HG03442 (cell line): ENCODE data around the gene CELF1.

Source experiments
- ATAC-seq: cut with Tn5 transposase; IDR thresholded peaks from one replicate; pipeline ENCODE4 v1.9.1; 2021; ENCODE audit warnings: mild to moderate bottlenecking, moderate library complexity; ENCODE audit not compliant: unreplicated experiment

Gene CELF1

GRCh38 chr11:47552566-47553405 lies at the start of gene CELF1:
Gene CELF1, minus strand, starts transcription at chr11:47553132. Its CDS starts 53,609 bp downstream, at chr11:47499523.
- peak; percentile 91 for ATAC-seq

GRCh38 chr11:47599902-47600301 lies 47.0 kb upstream of the CELF1 start:
- no peak for ATAC-seq

- ATAC-seq, result no peak
Observed at GRCh38 chr11:47595967-47596366, 43.0 kb upstream of the CELF1 start.

- no peak for ATAC-seq
Observed at GRCh38 chr11:47595029-47595428, 42.1 kb upstream of the CELF1 start.

- no peak for ATAC-seq
Observed at GRCh38 chr11:47593934-47594855, 41.3 kb upstream of the CELF1 start, which contains the start of gene C1QTNF4. Gene C1QTNF4, minus strand, starts transcription at chr11:47594411. Its CDS starts 3,601 bp downstream, at chr11:47590810.

- ATAC-seq, result no peak
Observed at GRCh38 chr11:47593492-47593933, 40.6 kb upstream of the CELF1 start.

- ATAC-seq, result no peak
Observed at GRCh38 chr11:47592970-47593369, 40.0 kb upstream of the CELF1 start.

- ATAC-seq, result no peak
Observed at GRCh38 chr11:47592251-47592650, 39.3 kb upstream of the CELF1 start.

- no peak for ATAC-seq
Observed at GRCh38 chr11:47591764-47592163, 38.8 kb upstream of the CELF1 start.

GRCh38 chr11:47589977-47590861 lies 37.3 kb upstream of the CELF1 start:
- no peak for ATAC-seq

- no peak for ATAC-seq
Observed at GRCh38 chr11:47589584-47589976, 36.6 kb upstream of the CELF1 start.

- ATAC-seq, result no peak
Observed at GRCh38 chr11:47589118-47589517, 36.2 kb upstream of the CELF1 start.

- ATAC-seq, result no peak
Observed at GRCh38 chr11:47587723-47588326, 34.9 kb upstream of the CELF1 start.

- ATAC-seq, result no peak
Observed at GRCh38 chr11:47587039-47587716, 34.2 kb upstream of the CELF1 start.

- ATAC-seq, result no peak
Observed at GRCh38 chr11:47586098-47586855, 33.3 kb upstream of the CELF1 start, which contains the start of gene FAM180B. Gene FAM180B, plus strand, starts transcription at chr11:47586678. Its CDS starts 91 bp downstream, at chr11:47586769.

GRCh38 chr11:47583844-47584243 lies 30.9 kb upstream of the CELF1 start:
- no peak for ATAC-seq

GRCh38 chr11:47578524-47579494 lies 25.9 kb upstream of the CELF1 start, which contains the start of the genes KBTBD4 and NDUFS3:
Gene KBTBD4, minus strand, starts transcription at chr11:47578970. Its CDS starts 19 bp downstream, at chr11:47578951.
Gene NDUFS3, plus strand, starts transcription at chr11:47579074. Its CDS starts 18 bp downstream, at chr11:47579092.
- ATAC-seq, result peak; percentile 93
